Endothelial cell of umbilical vein (primary cell): ENCODE data around the gene CDH22.

ENCODE experiments used
- CTCF ChIP-seq, 2 donors: IDR thresholded peaks; 1 replicate in 1 of 2; 2 replicates in 1 of 2; pipeline ENCODE4 v1.5.1; 2011; ENCODE audit warnings: low read length in 2 of 2, mild to moderate bottlenecking in 2 of 2, moderate library complexity in 2 of 2, control low read depth in 1 of 2, inconsistent platforms in 1 of 2, low read depth in 1 of 2; ENCODE audit not compliant: insufficient read depth in 1 of 2; ENCODE audit errors: extremely low read depth in 1 of 2
- EZH2 ChIP-seq: IDR thresholded peaks from 2 replicates; pipeline ENCODE4 v1.6.1; 2012; ENCODE audit warnings: borderline replicate concordance, low read depth, mild to moderate bottlenecking, moderate library complexity, low read length, inconsistent platforms; ENCODE audit not compliant: severe bottlenecking
- JUN ChIP-seq: IDR thresholded peaks from 2 replicates; pipeline ENCODE4 v1.6.1; 2011; ENCODE audit warnings: borderline replicate concordance, low read depth; ENCODE audit not compliant: insufficient read length, insufficient read depth
- MAX ChIP-seq: IDR thresholded peaks from 2 replicates; pipeline ENCODE4 v1.6.1; 2011; ENCODE audit not compliant: insufficient read depth, insufficient read length
- MYC ChIP-seq: IDR thresholded peaks from one replicate; pipeline ENCODE4 v1.6.1; 2011; ENCODE audit warnings: mild to moderate bottlenecking, low read depth, low read length
- POLR2A ChIP-seq: IDR thresholded peaks from 2 replicates; pipeline ENCODE4 v1.6.1; 2012; ENCODE audit warnings: low read depth, mild to moderate bottlenecking, control low read depth, low read length
- POLR2AphosphoS5 ChIP-seq: IDR thresholded peaks from 2 replicates; pipeline ENCODE4 v1.6.1; 2012; ENCODE audit warnings: low read depth, mild to moderate bottlenecking, control low read depth, low read length, moderate library complexity; ENCODE audit not compliant: insufficient read depth

- no peak for TF ChIP-seq EZH2
- TF ChIP-seq POLR2A, result no peak
- TF ChIP-seq CTCF (IDR thresholded peaks at IDR 0.05; ENCODE audit: extremely low read depth in 1 of 2, insufficient read depth in 1 of 2, low read depth in 1 of 2, low read length in 2 of 2), result no peak
- TF ChIP-seq MYC, result no peak
- TF ChIP-seq POLR2AphosphoS5, result no peak
- TF ChIP-seq JUN, result no peak
- TF ChIP-seq MAX, result no peak
Observed at GRCh38 chr20:46343975-46344357, 35.7 kb upstream of the CDH22 start.
